HG03135 (cell line): ENCODE results near the gene STK35.

Experiments used
- ATAC-seq: cut with Tn5 transposase; IDR thresholded peaks from one replicate; pipeline ENCODE4 v1.9.1; 2021; ENCODE audit warnings: mild to moderate bottlenecking, moderate library complexity; ENCODE audit not compliant: unreplicated experiment

STK35 gene

DNA sequence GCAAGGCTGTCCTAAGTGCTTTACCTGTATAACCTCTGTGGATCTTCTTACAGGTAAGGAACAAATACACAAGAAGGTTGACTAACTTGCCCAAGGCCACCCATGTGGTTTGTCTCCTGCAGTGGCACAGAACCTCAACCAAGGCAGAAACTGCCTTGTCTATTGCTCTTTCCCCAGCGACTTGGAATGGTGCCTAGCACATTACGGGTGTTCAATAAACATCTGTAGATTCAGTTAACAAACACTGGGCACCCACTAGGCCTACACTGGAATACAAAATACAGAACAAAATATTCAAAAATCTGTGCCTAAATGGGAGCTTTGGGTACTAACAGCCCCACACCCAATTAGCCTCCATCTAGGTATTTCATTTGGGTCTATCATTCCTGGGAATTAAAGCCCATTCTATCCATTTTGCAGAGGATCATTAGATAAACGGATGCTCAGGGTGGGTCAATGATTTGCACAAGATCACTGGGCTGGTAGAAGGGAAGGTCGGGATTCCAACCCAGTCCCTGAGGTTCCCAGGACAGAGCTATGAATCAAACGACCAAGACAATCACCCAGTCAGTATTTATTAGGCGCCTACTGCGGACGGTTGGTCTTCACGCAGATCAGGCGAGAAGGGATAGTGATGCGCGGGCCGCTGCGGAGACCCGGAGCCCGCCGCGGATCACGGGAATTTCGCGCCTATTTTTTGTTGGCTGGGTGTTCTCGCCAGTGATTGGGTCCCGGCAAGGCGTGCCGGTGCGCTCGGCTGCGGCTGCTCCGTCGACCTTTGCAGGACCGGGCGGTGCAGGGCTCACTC is at the start of gene STK35:
Gene STK35 (plus strand): TSS at position 771 of the 808 bp plus-strand sequence. CDS start 55 bp downstream, outside the sequence.
- peak; percentile 31 for ATAC-seq

DNA sequence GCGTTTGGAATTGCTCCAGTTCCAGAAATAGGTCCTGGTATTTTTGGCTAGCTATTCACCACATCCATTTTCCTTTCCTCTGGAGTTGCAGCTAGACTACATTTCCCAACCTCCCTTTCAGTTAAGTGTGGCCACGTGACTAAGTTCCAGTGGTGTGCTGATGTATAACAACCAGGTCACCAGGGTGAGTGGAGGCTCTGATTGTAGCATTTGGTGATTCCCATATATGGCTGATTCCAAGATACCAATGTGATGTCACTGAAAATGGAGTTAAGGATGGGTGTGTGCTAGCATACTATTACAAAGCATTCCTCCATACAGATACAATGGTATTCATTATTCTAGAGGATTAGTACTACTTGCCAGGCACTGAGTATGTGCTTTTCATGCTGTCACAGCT is 49.7 kb upstream of the STK35 start:
- ATAC-seq, result no peak

- no peak for ATAC-seq
Measured at GRCh38 chr20:2052741-2053140, 48.9 kb upstream of the STK35 start.

DNA sequence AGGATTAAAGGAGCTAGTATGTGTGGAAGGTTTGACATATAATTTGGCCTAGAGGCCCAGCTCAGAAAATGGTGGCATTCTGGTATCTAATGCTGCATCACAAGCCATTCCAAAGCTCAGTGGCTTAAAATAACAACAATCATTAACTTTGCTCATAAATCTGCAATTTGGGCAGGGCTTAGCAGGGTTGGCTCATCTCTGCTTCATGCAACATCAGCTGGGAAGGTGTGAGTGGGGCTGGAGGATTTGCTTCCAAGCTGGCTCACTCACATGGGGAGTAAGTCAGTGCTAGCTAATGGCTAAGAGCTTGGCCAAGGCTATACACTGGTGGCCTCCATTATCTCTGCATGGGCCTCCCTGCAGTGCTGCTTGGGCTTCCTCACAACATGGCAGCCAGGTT is 48.0 kb upstream of the STK35 start:
- ATAC-seq, result no peak

- no peak for ATAC-seq
Measured at GRCh38 chr20:2054911-2055310, 46.7 kb upstream of the STK35 start.

GRCh38 chr20:2059411-2059810 is 42.2 kb upstream of the STK35 start:
- ATAC-seq, result no peak

- ATAC-seq, result no peak
Measured at GRCh38 chr20:2065099-2065498, 36.5 kb upstream of the STK35 start.

GRCh38 chr20:2066461-2067122 is 35.0 kb upstream of the STK35 start:
- ATAC-seq, result no peak

- no peak for ATAC-seq
Measured at GRCh38 chr20:2080532-2081224, 20.9 kb upstream of the STK35 start.

DNA sequence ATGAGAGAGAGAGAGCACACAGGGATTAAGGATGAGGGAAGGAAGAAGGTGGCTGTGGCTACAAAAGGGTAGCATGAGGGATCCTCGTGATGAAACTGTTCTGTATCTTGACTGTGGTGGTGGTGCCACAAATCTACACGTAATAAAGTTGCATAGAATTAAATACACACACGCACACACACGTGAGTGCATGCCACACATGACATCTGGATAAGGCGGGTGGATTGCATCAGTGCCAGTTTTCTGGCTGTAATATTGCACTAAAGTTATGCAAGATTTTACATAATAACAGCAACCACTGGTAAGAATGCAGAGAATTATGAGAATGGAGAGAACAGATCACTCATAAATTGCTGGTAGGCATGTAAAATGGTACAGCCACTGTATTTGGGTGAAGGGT is 16.9 kb upstream of the STK35 start:
- ATAC-seq, result no peak

DNA sequence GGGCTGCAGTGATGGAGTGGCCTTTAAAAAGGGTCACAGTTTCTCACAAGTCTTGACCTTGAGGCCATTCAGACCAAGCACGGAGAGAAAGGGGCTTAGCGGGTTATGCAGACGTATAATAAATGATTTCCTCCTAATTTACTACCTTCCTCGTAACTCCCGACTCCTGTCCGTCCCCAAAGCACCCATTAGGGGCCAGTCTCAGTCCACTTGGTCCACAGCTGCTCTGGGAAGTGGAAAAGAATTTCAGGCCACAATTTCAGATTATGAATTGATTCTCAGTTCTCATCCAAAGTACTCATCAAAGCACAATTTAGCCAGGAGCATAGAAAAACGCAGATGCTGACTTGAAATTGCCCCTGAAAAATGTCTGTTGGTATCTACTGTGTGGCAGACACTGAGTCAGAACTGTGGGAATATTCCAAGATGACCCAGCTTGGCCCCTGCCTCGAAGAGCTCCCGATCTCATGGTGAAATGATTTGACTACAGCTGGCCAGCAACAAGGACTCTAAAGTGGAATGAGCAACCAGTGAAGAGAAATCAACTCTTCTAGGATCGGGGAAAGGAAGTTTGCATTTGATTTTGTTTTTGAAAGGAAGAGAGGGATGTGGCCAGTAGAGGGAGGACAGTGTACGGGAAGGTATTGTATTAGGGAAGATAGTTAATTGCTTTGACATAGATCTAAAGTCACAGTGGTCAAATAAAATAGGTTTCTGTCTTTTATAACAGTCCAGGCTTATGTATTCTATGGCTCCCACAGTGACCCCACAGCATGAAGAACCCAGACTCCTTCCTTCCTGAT is 15.2 kb upstream of the STK35 start:
- ATAC-seq, result no peak

- ATAC-seq, result no peak
Measured at GRCh38 chr20:2086980-2087377, 14.6 kb upstream of the STK35 start.

DNA sequence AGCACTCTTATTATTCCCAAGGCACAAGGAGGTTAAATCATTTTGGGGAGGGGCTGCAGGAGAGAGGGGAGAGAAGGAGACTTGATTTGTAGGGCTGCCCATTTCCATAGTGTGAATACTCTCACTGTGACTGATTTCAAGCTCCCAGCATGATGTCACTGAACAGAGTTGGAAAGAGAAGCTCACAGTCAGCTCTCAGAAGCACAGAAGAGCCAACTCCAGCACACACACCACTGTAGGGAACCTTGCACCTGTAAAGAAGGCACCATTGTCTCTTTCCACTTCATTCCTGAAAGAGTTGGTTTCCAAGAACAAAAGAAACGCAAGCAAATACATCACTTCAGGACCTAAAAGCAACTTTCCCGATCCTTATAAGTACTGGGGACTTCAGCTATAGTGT is 12.7 kb upstream of the STK35 start:
- ATAC-seq, result no peak

DNA sequence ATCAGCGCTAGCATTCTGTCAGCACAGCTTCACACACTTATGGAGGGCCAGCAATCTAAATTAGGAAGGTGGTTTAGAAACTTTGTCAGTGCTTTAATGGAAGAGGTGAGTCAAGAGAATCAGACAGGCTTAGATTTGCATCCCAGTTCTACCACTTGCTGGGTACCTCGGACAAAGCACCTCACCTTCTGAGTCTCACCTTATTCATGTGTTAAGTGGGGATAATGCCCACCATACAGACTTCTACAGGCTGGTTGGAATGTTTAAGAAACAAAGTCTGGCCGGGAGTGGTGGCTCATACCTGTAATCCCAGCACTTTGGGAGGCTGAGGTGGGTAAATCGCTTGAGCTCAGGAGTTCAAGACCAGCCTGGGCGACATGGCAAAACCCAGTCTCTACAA is 12.2 kb upstream of the STK35 start:
- no peak for ATAC-seq

DNA sequence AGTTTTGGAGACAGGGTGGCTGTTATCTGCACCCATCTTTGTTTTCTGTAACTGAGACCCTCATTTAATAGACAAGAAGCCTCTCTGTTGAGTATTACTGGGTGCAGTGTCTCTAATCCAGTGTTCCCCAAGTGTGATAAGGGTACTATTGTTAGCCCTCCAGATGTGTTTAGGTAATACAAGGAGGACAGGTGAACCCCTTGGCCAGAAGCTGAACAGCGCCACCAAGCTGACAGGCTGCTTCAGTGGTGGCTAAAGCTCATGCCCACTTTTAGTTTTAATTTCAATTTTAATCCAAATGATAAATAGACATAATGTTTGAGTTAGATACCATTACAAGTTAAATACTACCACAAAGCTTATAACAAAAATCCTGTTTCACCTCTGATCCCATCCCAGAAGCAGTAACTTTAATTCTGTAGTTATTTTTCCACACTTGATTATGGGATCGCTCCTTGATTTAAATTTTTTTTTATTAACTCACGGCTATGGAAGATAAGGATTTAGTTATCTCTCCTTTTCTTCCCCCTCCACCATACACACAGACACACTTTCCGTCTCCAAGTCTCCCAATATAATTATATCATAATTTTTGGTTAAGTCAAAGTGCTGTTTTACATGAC is 8.4 kb upstream of the STK35 start:
- no peak for ATAC-seq

GRCh38 chr20:2093883-2094282 is 7.7 kb upstream of the STK35 start:
- ATAC-seq, result no peak

- peak; percentile 82 for ATAC-seq
Measured at GRCh38 chr20:2101865-2102584, 398 bp downstream of the STK35 start.

DNA sequence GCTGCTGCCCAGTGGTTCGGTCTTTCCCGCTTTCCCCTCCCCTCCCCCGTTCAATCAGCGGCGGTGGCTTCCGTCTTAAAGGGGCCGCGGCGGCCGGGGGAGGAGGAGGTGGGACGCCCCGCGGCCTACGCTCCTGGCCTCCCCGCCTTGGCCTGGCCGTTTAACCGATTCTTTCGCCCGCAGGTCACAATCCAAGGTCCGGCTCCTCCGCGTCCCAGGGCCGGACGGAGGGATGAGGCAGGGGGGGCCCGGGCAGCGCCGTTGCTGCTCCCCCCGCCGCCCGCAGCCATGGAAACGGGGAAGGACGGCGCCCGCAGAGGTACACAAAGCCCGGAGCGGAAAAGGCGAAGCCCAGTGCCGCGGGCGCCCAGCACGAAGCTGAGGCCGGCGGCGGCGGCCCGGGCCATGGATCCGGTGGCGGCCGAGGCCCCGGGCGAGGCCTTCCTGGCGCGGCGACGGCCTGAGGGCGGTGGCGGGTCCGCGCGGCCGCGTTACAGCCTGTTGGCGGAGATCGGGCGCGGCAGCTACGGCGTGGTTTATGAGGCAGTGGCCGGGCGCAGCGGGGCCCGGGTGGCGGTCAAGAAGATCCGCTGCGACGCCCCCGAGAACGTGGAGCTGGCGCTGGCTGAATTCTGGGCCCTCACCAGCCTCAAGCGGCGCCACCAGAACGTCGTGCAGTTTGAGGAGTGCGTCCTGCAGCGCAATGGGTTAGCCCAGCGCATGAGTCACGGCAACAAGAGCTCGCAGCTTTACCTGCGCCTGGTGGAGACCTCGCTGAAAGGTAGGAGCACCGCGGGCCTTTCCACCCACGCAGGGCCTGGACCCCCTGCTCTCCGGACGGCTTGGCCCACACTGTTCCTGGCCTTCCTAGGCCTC is 1.2 kb downstream of the STK35 start:
- ATAC-seq, result peak; percentile 58
